Progenitor cell of endocrine pancreas (in vitro differentiated cells): Measurements from ENCODE around the gene KRTAP10-9. TPM values are rescaled to one million over a fixed set of nuclear protein-coding genes. Genes with fewer than 3 reads are reported as not detected.

Experiments
- DNase-seq: peaks from one replicate; pipeline ENCODE4 v3.0.0; 2021; ENCODE audit warnings: low spot score; ENCODE audit not compliant: unreplicated experiment
- H3K27ac Mint-ChIP-seq: 2 replicates; pipeline ENCODE4 v1.8.0; 2021; ENCODE audit warnings: mild to moderate bottlenecking, moderate library complexity, mixed read lengths
- H3K27me3 Mint-ChIP-seq: 2 replicates; pipeline ENCODE4 v1.8.0; 2021; ENCODE audit warnings: mixed read lengths
- H3K36me3 Mint-ChIP-seq: 2 replicates; pipeline ENCODE4 v1.8.0; 2022; ENCODE audit warnings: mixed read lengths; ENCODE audit not compliant: insufficient read depth
- H3K4me1 Mint-ChIP-seq: 2 replicates; pipeline ENCODE4 v1.8.0; 2021; ENCODE audit warnings: low read depth, mixed read lengths
- H3K4me3 Mint-ChIP-seq: 2 replicates; pipeline ENCODE4 v1.8.0; 2021; ENCODE audit warnings: low read depth, mild to moderate bottlenecking, moderate library complexity, mixed read lengths
- H3K9me3 Mint-ChIP-seq: 2 replicates; pipeline ENCODE4 v1.8.0; 2021; ENCODE audit warnings: low read depth, mixed read lengths
- total RNA-seq: library from RNA; stranded (reverse); gene quantifications from 2 replicates; pipeline ENCODE4 v1.2.1, GENCODE V29; 2021
- TF ChIP-seq, protein P1 (sequence below): fragments of 200-600 bp; sonication (generic); IDR thresholded peaks from one replicate; pipeline ENCODE4 v1.5.0; 2021; ENCODE audit warnings: antibody characterized with exemption, mild to moderate bottlenecking; ENCODE audit not compliant: unreplicated experiment

The KRTAP10-9 gene
- total RNA-seq, 1 donor from 2014 or later: not detected

DNA sequence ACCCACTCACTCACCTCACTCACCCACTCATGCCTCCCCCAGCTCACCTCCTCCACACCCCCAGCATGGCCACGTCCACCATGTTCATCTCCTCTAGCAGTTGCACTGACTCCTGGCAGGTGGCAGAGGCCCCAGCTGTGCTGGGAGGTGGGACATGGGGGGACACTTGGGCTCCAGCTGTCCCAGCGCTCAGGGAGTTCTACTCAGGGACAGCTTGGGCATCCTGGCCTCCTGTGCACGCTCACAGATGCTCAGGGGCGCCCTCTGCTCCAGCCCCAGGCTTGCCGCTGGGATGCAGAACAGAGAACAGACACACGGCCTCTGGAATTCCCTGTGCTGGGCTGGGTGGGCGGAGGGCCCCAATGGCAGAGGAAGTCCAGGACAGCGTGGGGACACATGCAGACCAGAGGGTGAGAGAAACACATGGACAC, 9.8 kb upstream of the KRTAP10-9 start:
- Mint-ChIP-seq H3K27me3 (peaks cover 6% of the 10 kb centered on the region), H3K36me3 (peaks cover 5% of the 10 kb centered on the region), H3K9me3 (peaks cover 16% of the 10 kb centered on the region), H3K4me1 (no peaks in the 10 kb centered on the region), H3K27ac (no peak overlapping the region), H3K4me3 (no peak overlapping the region)
- TF ChIP-seq, protein P1, sequence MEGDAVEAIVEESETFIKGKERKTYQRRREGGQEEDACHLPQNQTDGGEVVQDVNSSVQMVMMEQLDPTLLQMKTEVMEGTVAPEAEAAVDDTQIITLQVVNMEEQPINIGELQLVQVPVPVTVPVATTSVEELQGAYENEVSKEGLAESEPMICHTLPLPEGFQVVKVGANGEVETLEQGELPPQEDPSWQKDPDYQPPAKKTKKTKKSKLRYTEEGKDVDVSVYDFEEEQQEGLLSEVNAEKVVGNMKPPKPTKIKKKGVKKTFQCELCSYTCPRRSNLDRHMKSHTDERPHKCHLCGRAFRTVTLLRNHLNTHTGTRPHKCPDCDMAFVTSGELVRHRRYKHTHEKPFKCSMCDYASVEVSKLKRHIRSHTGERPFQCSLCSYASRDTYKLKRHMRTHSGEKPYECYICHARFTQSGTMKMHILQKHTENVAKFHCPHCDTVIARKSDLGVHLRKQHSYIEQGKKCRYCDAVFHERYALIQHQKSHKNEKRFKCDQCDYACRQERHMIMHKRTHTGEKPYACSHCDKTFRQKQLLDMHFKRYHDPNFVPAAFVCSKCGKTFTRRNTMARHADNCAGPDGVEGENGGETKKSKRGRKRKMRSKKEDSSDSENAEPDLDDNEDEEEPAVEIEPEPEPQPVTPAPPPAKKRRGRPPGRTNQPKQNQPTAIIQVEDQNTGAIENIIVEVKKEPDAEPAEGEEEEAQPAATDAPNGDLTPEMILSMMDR: no peak
- DNase-seq: no peak

DNA sequence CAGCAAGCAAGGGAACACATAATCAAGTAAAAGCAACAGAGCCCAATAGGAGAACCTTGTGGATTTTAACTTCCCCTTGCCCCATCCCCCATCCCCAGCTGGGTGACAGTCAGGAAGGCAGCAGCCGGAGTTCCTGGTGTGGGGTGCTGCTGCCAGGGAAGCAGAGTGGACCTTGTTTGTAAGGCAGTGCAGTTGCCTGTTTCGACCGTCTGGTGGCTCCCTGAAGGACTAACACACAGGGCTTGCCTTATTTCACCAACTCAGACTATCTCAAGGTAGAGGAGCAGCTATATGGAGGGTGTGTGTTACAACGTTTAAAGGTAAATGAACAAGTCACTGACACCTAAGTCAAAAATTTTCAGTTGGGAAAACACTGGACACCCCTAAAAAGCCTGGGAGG, 8.4 kb upstream of the KRTAP10-9 start:
- no peak overlapping the region for H3K27ac Mint-ChIP-seq
- TF ChIP-seq, protein P1: peak; percentile 33
- H3K4me1 Mint-ChIP-seq: no peaks in the 10 kb centered on the region
- peaks cover 5% of the 10 kb centered on the region for H3K36me3 Mint-ChIP-seq
- peaks cover 3% of the 10 kb centered on the region for H3K27me3 Mint-ChIP-seq
- DNase-seq: no peak
- H3K4me3 Mint-ChIP-seq: no peak overlapping the region
- peaks cover 28% of the 10 kb centered on the region for H3K9me3 Mint-ChIP-seq

DNA sequence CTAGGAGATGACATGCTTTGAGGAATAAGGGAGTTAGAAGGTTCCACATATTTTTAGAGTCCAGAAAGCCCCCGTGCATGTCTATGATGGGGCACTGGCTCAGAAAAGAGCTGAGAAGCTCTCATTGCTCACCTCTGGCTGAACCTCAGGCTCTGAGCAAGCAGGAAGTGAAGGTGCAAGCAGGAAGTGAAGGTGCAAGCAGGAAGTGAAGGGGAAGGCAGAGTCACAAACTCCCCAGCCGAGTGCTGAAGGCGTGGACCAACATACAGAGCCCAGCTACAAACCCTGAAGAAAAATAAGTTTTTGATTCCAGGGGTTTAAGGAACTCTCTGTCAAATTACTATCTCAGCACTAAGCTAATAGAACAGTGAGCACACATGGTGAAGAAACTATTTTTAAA, 8.0 kb upstream of the KRTAP10-9 start:
- DNase-seq: no peak
- Mint-ChIP-seq H3K4me1 (no peaks in the 10 kb centered on the region), H3K4me3 (no peak overlapping the region), H3K27ac (no peak overlapping the region), H3K36me3 (peaks cover 5% of the 10 kb centered on the region), H3K9me3 (peaks cover 32% of the 10 kb centered on the region), H3K27me3 (peaks cover 3% of the 10 kb centered on the region)
- TF ChIP-seq, protein P1: no peak

DNA sequence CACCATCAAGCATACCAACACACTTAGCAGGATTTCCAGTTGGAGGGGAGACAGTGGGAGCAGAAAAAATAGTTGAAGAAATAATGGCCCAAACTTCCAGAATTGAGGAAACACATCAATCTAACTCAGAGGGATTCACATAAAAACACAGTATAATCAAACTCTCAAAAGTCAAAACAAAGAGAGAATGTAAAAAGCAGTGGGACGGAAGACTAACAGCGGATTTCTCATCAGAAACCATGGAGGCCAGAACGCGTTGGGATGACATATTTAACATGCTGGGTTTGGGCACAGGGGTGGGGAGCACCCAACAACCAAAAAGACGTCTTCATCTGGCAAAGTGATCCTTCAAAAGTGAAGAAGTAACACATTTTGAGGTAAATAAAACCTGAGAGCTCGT, 7.0 kb upstream of the KRTAP10-9 start:
- no peak overlapping the region for H3K4me3 Mint-ChIP-seq
- H3K27ac Mint-ChIP-seq: no peak overlapping the region
- no peak for DNase-seq
- H3K4me1 Mint-ChIP-seq: no peaks in the 10 kb centered on the region
- TF ChIP-seq, protein P1: no peak
- H3K9me3 Mint-ChIP-seq: peaks cover 42% of the 10 kb centered on the region
- H3K27me3 Mint-ChIP-seq: no peaks in the 10 kb centered on the region
- peaks cover 5% of the 10 kb centered on the region for H3K36me3 Mint-ChIP-seq

DNA sequence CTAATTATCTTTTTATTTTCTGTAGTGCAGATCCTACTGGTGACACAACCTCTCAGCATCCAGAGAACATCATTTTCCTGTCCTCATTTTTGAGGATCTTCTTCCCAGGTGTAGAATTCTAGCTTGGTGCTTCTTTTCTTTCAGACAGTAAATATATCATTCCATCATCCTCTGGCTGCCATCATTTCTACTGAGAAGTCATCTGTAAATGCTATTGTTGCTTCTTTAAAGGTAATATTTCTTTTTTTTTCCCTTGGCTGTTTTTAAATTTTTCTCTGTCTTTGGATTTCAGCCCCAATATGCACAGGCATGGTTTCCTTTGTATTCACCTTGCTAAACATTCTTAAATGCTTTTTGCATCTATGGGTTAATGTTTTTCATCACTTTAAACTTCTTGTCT, 3.3 kb upstream of the KRTAP10-9 start:
- Mint-ChIP-seq H3K27ac (no peak overlapping the region), H3K9me3 (peaks cover 44% of the 10 kb centered on the region), H3K36me3 (peaks cover 5% of the 10 kb centered on the region), H3K4me3 (no peak overlapping the region), H3K4me1 (no peaks in the 10 kb centered on the region), H3K27me3 (no peaks in the 10 kb centered on the region)
- DNase-seq: no peak
- TF ChIP-seq, protein P1: no peak
